H1 (cell line): ENCODE data around the gene NODAL. TPM values are rescaled to one million over a fixed set of nuclear protein-coding genes. Genes with fewer than 3 reads are reported as not detected.

Source experiments
- CTCF ChIA-PET: fragments of 300-600 bp; sonication (Branson Sonifier 250); formaldehyde crosslinking; loops from one replicate; lab custom pipeline; 2021; ENCODE audit not compliant: partially characterized antibody; lab: Charles Lee
- POLR2A ChIA-PET: fragments of 300-600 bp; sonication (Branson Sonifier 250); formaldehyde crosslinking; loops from one replicate; lab custom pipeline; 2021; ENCODE audit warnings: inconsistent platforms; ENCODE audit not compliant: partially characterized antibody; lab: Charles Lee
- DNase-seq, 2 experiments: peaks; one replicate each; pipeline versions ENCODE4 v3.0.0 to v3.0.0-alpha.2; 2010 to 2022; ENCODE audit warnings: low spot score in 2 of 2, low read depth in 1 of 2, mixed read lengths in 1 of 2
- FAIRE-seq: peaks from 2 replicates; lab custom pipeline; 2011; peaks lifted over from hg19 to GRCh38; lab: Jason Lieb, UNC
- H2AFZ ChIP-seq: 2 replicates; pipeline ENCODE4 v1.8.1; 2012; ENCODE audit warnings: low read length, inconsistent platforms
- H2AK5ac ChIP-seq: 2 replicates; pipeline ENCODE4 v1.6.1; 2013; ENCODE audit warnings: low read depth, low read length
- H2BK120ac ChIP-seq: replicated peaks from 2 replicates; pipeline ENCODE3; 2013; ENCODE audit warnings: low read depth, low read length, inconsistent platforms
- H2BK12ac ChIP-seq: 2 replicates; pipeline ENCODE4 v1.6.1; 2013; ENCODE audit warnings: low read depth, low read length
- H2BK15ac ChIP-seq: 2 replicates; pipeline ENCODE4 v1.6.1; 2013; ENCODE audit warnings: low read length
- H2BK20ac ChIP-seq: 2 replicates; pipeline ENCODE4 v1.6.1; 2013; ENCODE audit warnings: low read length
- H2BK5ac ChIP-seq: 2 replicates; pipeline ENCODE4 v1.6.1; 2013; ENCODE audit warnings: low read depth, low read length
- H3K14ac ChIP-seq: 2 replicates; pipeline ENCODE4 v1.6.1; 2013; ENCODE audit warnings: inconsistent platforms; ENCODE audit not compliant: insufficient read length
- H3K18ac ChIP-seq: 2 replicates; pipeline ENCODE4 v1.6.1; 2013; ENCODE audit warnings: low read length; ENCODE audit errors: extremely low read depth
- H3K23ac ChIP-seq: 2 replicates; pipeline ENCODE4 v1.6.1; 2013; ENCODE audit warnings: inconsistent platforms; ENCODE audit not compliant: insufficient read length
- H3K23me2 ChIP-seq: 2 replicates; pipeline ENCODE4 v1.6.1; 2013; ENCODE audit warnings: low read depth, low read length
- H3K27ac ChIP-seq: 2 replicates; pipeline ENCODE4 v1.6.1; 2011; ENCODE audit warnings: low read depth, low read length, inconsistent platforms
- H3K27me3 ChIP-seq, 4 experiments: replicated peaks in 1 of 4; 1 replicate in 1 of 4; 2 replicates in 3 of 4; pipeline versions ENCODE4 v1.6.1 to v1.8.1; 2011 to 2013; ENCODE audit warnings: low read length in 3 of 4, mild to moderate bottlenecking in 3 of 4, inconsistent platforms in 2 of 4, mixed read lengths in 2 of 4, moderate library complexity in 1 of 4; ENCODE audit not compliant: control insufficient read depth in 3 of 4, insufficient read depth in 3 of 4; ENCODE audit errors: extremely low read depth in 1 of 4
- H3K36me3 ChIP-seq, 4 experiments: 2 replicates each; pipeline versions ENCODE4 v1.6.1 to v1.8.1; 2011 to 2013; ENCODE audit warnings: mild to moderate bottlenecking in 4 of 4, low read length in 3 of 4, moderate library complexity in 2 of 4, control low read depth in 1 of 4, inconsistent platforms in 1 of 4; ENCODE audit not compliant: insufficient read depth in 4 of 4, control insufficient read depth in 2 of 4
- H3K4ac ChIP-seq: replicated peaks from 2 replicates; pipeline ENCODE3; 2013; ENCODE audit warnings: low read length, low read depth, mixed read lengths, inconsistent platforms; ENCODE audit not compliant: insufficient read length
- H3K4me1 ChIP-seq, 4 experiments: replicated peaks in 1 of 4; 1 replicate in 1 of 4; 2 replicates in 3 of 4; pipeline versions ENCODE4 v1.6.1 to v1.8.1; 2011 to 2013; ENCODE audit warnings: low read length in 3 of 4, inconsistent platforms in 2 of 4, mixed read lengths in 1 of 4; ENCODE audit not compliant: insufficient read depth in 4 of 4, control insufficient read depth in 3 of 4
- H3K4me2 ChIP-seq, 2 experiments: 2 replicates each; pipeline versions ENCODE4 v1.6.1 to v1.8.1; 2011 to 2013; ENCODE audit warnings: low read depth in 2 of 2, low read length in 2 of 2, control low read depth in 1 of 2, inconsistent platforms in 1 of 2, mild to moderate bottlenecking in 1 of 2; ENCODE audit not compliant: insufficient read depth in 1 of 2
- H3K4me3 ChIP-seq, 4 experiments: fragments of 200-600, 300-600 bp in 1 of 4; sonication (generic), shearing (Covaris generic), sonication (Bioruptor Twin) in 1 of 4; 2 replicates each; pipeline versions ENCODE4 v1.5.1 to v1.8.1; 2011 to 2016; ENCODE audit warnings: low read length in 4 of 4, low read depth in 3 of 4, control low read depth in 2 of 4, inconsistent platforms in 2 of 4, mild to moderate bottlenecking in 2 of 4, mixed read lengths in 1 of 4, moderate library complexity in 1 of 4; ENCODE audit not compliant: insufficient read depth in 2 of 4; ENCODE audit errors: extremely low read depth in 1 of 4
- H3K56ac ChIP-seq: replicated peaks from 2 replicates; pipeline ENCODE3; 2013; ENCODE audit warnings: low read depth, mild to moderate bottlenecking, mixed read lengths, low read length, inconsistent platforms; ENCODE audit not compliant: insufficient read length
- H3K79me1 ChIP-seq: 2 replicates; pipeline ENCODE4 v1.6.1; 2013; ENCODE audit warnings: low read depth, low read length, control low read depth
- H3K79me2 ChIP-seq, 2 experiments: 2 replicates each; pipeline versions ENCODE4 v1.6.1 to v1.8.1; 2012 to 2013; ENCODE audit warnings: low read length in 2 of 2, mild to moderate bottlenecking in 2 of 2, inconsistent platforms in 1 of 2; ENCODE audit not compliant: insufficient read depth in 2 of 2, control insufficient read depth in 1 of 2
- H3K9ac ChIP-seq, 4 experiments: replicated peaks in 1 of 4; 1 replicate in 1 of 4; 2 replicates in 3 of 4; pipeline versions ENCODE4 v1.6.1 to v1.8.1; 2011 to 2013; ENCODE audit warnings: low read depth in 3 of 4, low read length in 3 of 4, control low read depth in 2 of 4, mild to moderate bottlenecking in 2 of 4, moderate library complexity in 2 of 4, inconsistent platforms in 1 of 4; ENCODE audit errors: extremely low read depth in 1 of 4
- H3K9me3 ChIP-seq, 2 experiments: 2 replicates each; pipeline versions ENCODE4 v1.6.1 to v1.8.1; 2012 to 2013; ENCODE audit warnings: mild to moderate bottlenecking in 2 of 2, moderate library complexity in 2 of 2, control low read depth in 1 of 2, inconsistent platforms in 1 of 2, low read depth in 1 of 2, low read length in 1 of 2, mixed read lengths in 1 of 2; ENCODE audit not compliant: insufficient read depth in 2 of 2
- H4K20me1 ChIP-seq, 2 experiments: replicated peaks in 1 of 2; 2 replicates each; pipeline versions ENCODE3 to v1.8.1; 2011 to 2013; ENCODE audit warnings: inconsistent platforms in 2 of 2, low read length in 2 of 2, mild to moderate bottlenecking in 1 of 2; ENCODE audit not compliant: insufficient read depth in 2 of 2, control insufficient read depth in 1 of 2
- H4K5ac ChIP-seq: 2 replicates; pipeline ENCODE4 v1.6.1; 2013; ENCODE audit warnings: low read length, low read depth, mixed read lengths, inconsistent platforms; ENCODE audit not compliant: insufficient read length
- H4K8ac ChIP-seq: 2 replicates; pipeline ENCODE4 v1.8.0; 2013; ENCODE audit warnings: mild to moderate bottlenecking, moderate library complexity, low read length, inconsistent platforms; ENCODE audit not compliant: insufficient read depth; ENCODE audit errors: extremely low read depth
- H4K91ac ChIP-seq: replicated peaks from 2 replicates; pipeline ENCODE3; 2013; ENCODE audit warnings: low read length, mixed read lengths, inconsistent platforms; ENCODE audit not compliant: insufficient read length
- BACH1 ChIP-seq: IDR thresholded peaks from 2 replicates; pipeline ENCODE4 v1.6.1; 2012; ENCODE audit warnings: low read length, improper control_type of control experiment
- CBX5 ChIP-seq: fragments of 300-800, 300-1000 bp; sonication (generic); IDR thresholded peaks from 2 replicates; pipeline ENCODE4 v1.7.1; 2016; ENCODE audit warnings: antibody characterized with exemption, low read length, low read depth
- RFX5 ChIP-seq: IDR thresholded peaks from 2 replicates; pipeline ENCODE4 v1.6.1; 2011; ENCODE audit warnings: low read depth, low read length, improper control_type of control experiment, borderline replicate concordance
- WGBS, 2 experiments: shearing (Covaris generic) in 1 of 2; methylation state at CpG; one replicate each; pipeline versions ENCODE4 v1.1.6 to v1.1.7; 2013 to 2015; ENCODE audit warnings: low lambda C conversion rate in 2 of 2, mixed read lengths in 2 of 2, inconsistent platforms in 1 of 2, low coverage in 1 of 2, missing lambda C conversion rate in 1 of 2; ENCODE audit not compliant: insufficient replicate concordance in 2 of 2, insufficient coverage in 1 of 2, insufficient read length in 1 of 2; ENCODE audit errors: extremely low coverage in 1 of 2, missing lambda C conversion rate in 1 of 2; 5-methylcytosine and 5-hydroxymethylcytosine counted together
- polyA plus RNA-seq, 7 experiments: library from polyadenylated mRNA; depleted of rRNA in 3 of 7; stranded (reverse) in 5 of 7; unstranded in 2 of 7; fragments of >200 nt in 5 of 7; fragments of 200-250 nt in 2 of 7; gene quantifications; 1 replicate in 5 of 7; 2 replicates in 1 of 7; 4 replicates in 1 of 7; pipeline versions ENCODE4 v1.2.1 to v1.2.3, GENCODE V29; 2011 to 2013; ENCODE audit warnings: missing spikeins in 2 of 7, mixed read lengths in 2 of 7
- total RNA-seq: library from RNA; stranded (reverse); fragmentation: NEBNext Ultra II Directional; extraction: Animal tissue kit (Norgen Biotek cat#: 25700); gene quantifications from 2 replicates; pipeline ENCODE4 v1.2.1, GENCODE V29; 2021

Gene NODAL
- total and polyA plus RNA-seq, 2 of the 8 experiments (the other 6 are each of a cell fraction or from before 2014, with no cell fraction given) = 2.0 to 7.3 TPM

GRCh38 chr10:70487824-70488223 is 46.3 kb upstream of the NODAL start:
- Histone ChIP-seq H3K56ac (no peak overlapping the region), H2BK15ac (no peak overlapping the region), H3K23ac (no peak overlapping the region), H3K9me3 (no peaks in the 10 kb centered on the region), H4K5ac (no peak overlapping the region), H3K23me2 (no peaks in the 10 kb centered on the region), H4K8ac (no peak overlapping the region), H4K20me1 (peaks cover 0 to 6% of the 10 kb centered on the region in 2 experiments), H3K4me1 (peaks cover 0 to 16% (median 8%) of the 10 kb centered on the region in 4 experiments; a peak in 6 of 7 replicates), H3K27ac (no peak overlapping the region), H2BK20ac (no peak overlapping the region), H3K27me3 (no peaks in the 10 kb centered on the region), H3K18ac (no peak overlapping the region), H3K4me3 (no peak overlapping the region), H2AK5ac (no peak overlapping the region), H3K79me1 (peaks cover 9% of the 10 kb centered on the region), H3K79me2 (peaks cover 0 to 13% of the 10 kb centered on the region in 2 experiments; a peak in 2 of 4 replicates), H3K36me3 (peaks cover 0 to 2% (median 0%) of the 10 kb centered on the region in 4 experiments; a peak in 1 of 8 replicates), H3K14ac (no peak overlapping the region), H2AFZ (no peak overlapping the region), H3K4ac (no peak overlapping the region), H2BK120ac (no peak overlapping the region), H3K9ac (no peak overlapping the region), H3K4me2 (no peak overlapping the region), H2BK5ac (no peak overlapping the region), H4K91ac (no peak overlapping the region), H2BK12ac (no peak overlapping the region)
- POLR2A ChIA-PET = interaction anchor here (1.3 to 1.5 kb wide), 2 partner anchors 8 to 16 kb away, joined by 3 to 5 read pairs; no protein-coding TSS in a partner anchor
- FAIRE-seq (no peak), DNase-seq (no peak)
- 92% methylated on average over 3 of the region's 3 CpGs; no CpG with 5 or more reads in 1 of the 2 experiments for WGBS, 2 experiments
- TF ChIP-seq RFX5 (no peak), CBX5 (no peak), BACH1 (no peak)
- CTCF ChIA-PET = interaction anchor here (0.6 to 3.2 kb wide), 9 partner anchors 9 to 532 kb away, joined by 3 to 17 read pairs (median 4); partner anchors contain the start of gene PALD1
